ENCODE measurements around the gene KIZ.

Gene KIZ

GRCh38 chr20:21184819-21185218, 58.9 kb downstream of the KIZ start:
- H3K9me3 ChIP-seq (ENCODE audit: control insufficient read depth, insufficient read depth, low read length) = no peaks in the 10 kb centered on the region
- H3K36me3 ChIP-seq (ENCODE audit: insufficient read depth, low read length) = no peaks in the 10 kb centered on the region
- no peak overlapping the region for H3K9ac ChIP-seq (ENCODE audit: low read depth, low read length)
- H3K4me1 ChIP-seq (ENCODE audit: insufficient read depth, low read length) = peaks cover 20% of the 10 kb centered on the region

GRCh38 chr20:21185849-21186248, 60.0 kb downstream of the KIZ start:
- Histone ChIP-seq H3K9me3 (ENCODE audit: control insufficient read depth, insufficient read depth, low read length) (no peaks in the 10 kb centered on the region), H3K9ac (ENCODE audit: low read depth, low read length) (no peak overlapping the region), H3K36me3 (ENCODE audit: insufficient read depth, low read length) (no peaks in the 10 kb centered on the region), H3K4me1 (ENCODE audit: insufficient read depth, low read length) (peaks cover 16% of the 10 kb centered on the region)

- Histone ChIP-seq H3K9ac (ENCODE audit: low read depth, low read length) (peak overlapping the region; percentile 17), H3K36me3 (ENCODE audit: insufficient read depth, low read length) (no peaks in the 10 kb centered on the region), H3K9me3 (ENCODE audit: control insufficient read depth, insufficient read depth, low read length) (no peaks in the 10 kb centered on the region), H3K4me1 (ENCODE audit: insufficient read depth, low read length) (peaks cover 29% of the 10 kb centered on the region)
These were observed 64.1 kb downstream of the KIZ start for GRCh38 chr20:21189761-21190523.

GRCh38 chr20:21190869-21191268, 65.0 kb downstream of the KIZ start:
- peaks cover 29% of the 10 kb centered on the region for H3K4me1 ChIP-seq (ENCODE audit: insufficient read depth, low read length)
- no peaks in the 10 kb centered on the region for H3K9me3 ChIP-seq (ENCODE audit: control insufficient read depth, insufficient read depth, low read length)
- H3K36me3 ChIP-seq (ENCODE audit: insufficient read depth, low read length) = no peaks in the 10 kb centered on the region
- peak overlapping the region; percentile 7 for H3K9ac ChIP-seq (ENCODE audit: low read depth, low read length)

DNA sequence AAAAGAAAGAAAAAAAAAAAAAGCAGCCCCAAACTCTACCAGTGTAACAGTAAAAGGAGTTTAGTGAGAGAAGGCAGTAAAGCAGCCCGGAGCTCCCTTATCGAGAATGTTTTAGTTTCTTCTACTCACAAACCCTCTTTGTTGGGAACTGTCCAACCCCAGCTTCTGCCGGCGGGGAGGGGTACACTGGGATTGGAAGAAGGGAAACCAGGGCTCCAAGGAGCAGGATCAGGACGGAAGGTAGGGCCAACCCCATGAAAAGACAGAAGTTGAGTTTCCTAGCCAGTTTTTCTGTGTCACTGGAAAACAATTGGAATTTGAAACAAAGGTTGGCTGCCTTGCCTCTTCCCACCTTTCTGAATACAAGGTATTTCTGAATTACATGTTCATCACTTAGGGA, 66.0 kb downstream of the KIZ start:
- peaks cover 29% of the 10 kb centered on the region for H3K4me1 ChIP-seq (ENCODE audit: insufficient read depth, low read length)
- no peaks in the 10 kb centered on the region for H3K36me3 ChIP-seq (ENCODE audit: insufficient read depth, low read length)
- H3K9ac ChIP-seq (ENCODE audit: low read depth, low read length) = peak overlapping the region; percentile 7
- no peaks in the 10 kb centered on the region for H3K9me3 ChIP-seq (ENCODE audit: control insufficient read depth, insufficient read depth, low read length)

- peaks cover 8% of the 10 kb centered on the region; the same call in 1 of the 2 replicates for H3K4me1 ChIP-seq (ENCODE audit: insufficient read depth, low read length)
- H3K36me3 ChIP-seq (ENCODE audit: insufficient read depth, low read length) = no peaks in the 10 kb centered on the region
- H3K9ac ChIP-seq (ENCODE audit: low read depth, low read length) = no peak overlapping the region
- no peaks in the 10 kb centered on the region for H3K9me3 ChIP-seq (ENCODE audit: control insufficient read depth, insufficient read depth, low read length)
These were observed 76.4 kb downstream of the KIZ start for GRCh38 chr20:21202259-21202658.

DNA sequence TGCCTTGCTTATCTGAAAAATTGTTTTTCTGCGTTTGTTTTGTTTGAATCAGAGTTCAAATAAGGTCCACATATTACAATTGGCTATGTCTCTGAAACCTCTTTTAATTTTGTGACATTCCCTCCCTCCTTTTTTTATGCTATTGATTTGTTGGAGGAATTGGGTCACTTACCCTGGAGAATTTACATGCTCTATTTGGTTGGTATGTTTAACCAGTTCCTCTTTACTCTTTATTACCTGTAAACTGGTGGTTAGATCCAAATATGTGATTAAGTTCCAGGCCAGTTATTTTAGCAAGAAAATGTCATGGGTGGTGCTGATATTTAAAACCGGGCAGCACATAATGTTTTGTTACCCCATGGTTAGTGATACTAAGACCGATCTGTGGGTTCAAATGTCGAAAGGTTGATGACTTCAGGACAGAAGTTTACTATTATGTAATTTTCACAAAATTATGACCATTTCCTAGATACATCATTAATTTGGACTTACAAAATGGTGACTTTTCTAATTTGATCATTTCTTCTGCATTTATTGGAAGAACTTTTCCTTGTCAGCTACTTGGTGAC, 77.3 kb downstream of the KIZ start:
- Histone ChIP-seq H3K9ac (ENCODE audit: low read depth, low read length) (no peak overlapping the region), H3K9me3 (ENCODE audit: control insufficient read depth, insufficient read depth, low read length) (no peaks in the 10 kb centered on the region), H3K36me3 (ENCODE audit: insufficient read depth, low read length) (no peaks in the 10 kb centered on the region), H3K4me1 (ENCODE audit: insufficient read depth, low read length) (peaks cover 8% of the 10 kb centered on the region; the same call in 1 of the 2 replicates)

DNA sequence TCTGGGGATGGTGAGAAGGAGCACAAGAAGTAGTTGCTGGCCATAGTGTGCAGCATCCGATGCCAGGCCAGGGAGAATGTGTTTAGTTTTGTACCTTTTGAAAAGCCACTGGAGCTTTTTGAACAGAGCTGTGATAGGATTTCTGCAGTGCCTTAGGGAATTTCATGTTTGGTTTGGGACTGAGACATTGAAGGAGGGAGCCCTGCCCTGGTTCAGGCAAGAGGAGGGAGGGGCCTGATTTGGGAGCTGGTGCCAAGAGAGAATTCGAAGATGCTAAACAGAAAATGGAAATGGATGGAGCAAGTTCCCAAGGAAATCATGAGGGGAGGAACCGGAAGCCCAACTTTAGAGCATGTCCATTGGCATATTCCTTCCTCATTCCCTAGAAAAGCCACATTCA, 80.7 kb downstream of the KIZ start:
- H3K4me1 ChIP-seq (ENCODE audit: insufficient read depth, low read length) = peaks cover 7% of the 10 kb centered on the region; the same call in 1 of the 2 replicates
- no peaks in the 10 kb centered on the region for H3K9me3 ChIP-seq (ENCODE audit: control insufficient read depth, insufficient read depth, low read length)
- H3K36me3 ChIP-seq (ENCODE audit: insufficient read depth, low read length) = no peaks in the 10 kb centered on the region
- H3K9ac ChIP-seq (ENCODE audit: low read depth, low read length) = no peak overlapping the region

DNA sequence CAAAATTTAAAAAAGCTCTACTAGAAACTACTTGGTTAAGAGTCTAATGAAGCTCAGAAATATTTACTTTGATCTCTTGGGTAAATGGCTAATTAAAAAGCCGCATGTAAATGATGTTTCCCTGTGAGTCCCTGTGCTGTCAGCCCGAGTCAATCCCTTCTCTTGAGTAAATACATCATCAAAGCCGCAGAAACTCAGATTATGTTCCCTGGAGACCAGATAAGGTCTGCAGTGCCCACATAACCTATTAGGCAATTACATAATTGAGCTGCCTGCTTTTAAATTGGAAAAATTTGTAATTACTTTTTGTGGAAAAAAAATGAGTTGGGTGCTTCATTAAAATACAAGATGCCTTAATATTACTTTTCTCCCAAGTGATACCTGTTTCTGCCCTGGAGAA, 83.1 kb downstream of the KIZ start:
- no peaks in the 10 kb centered on the region for H3K9me3 ChIP-seq (ENCODE audit: control insufficient read depth, insufficient read depth, low read length)
- H3K36me3 ChIP-seq (ENCODE audit: insufficient read depth, low read length) = no peaks in the 10 kb centered on the region

DNA sequence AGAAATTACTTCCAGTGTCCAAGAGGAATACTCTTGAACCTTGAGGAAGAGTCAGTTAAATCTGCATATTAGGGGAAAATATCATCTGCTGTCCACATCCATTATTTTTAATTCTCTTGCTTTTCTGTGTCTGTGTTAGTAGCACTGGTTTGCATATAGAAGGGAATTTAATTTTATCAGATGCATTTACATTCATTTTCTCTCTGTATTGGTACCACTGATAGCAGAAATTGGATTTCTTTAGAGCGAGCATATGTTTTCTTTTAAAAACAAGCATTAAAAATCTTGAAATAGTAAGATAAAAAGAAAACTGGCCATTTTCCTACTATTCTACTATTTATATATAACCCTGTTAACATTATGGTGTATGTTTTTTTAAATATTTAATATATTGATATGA, 83.8 kb downstream of the KIZ start:
- H3K9ac ChIP-seq (ENCODE audit: low read depth, low read length) = no peak overlapping the region
- H3K36me3 ChIP-seq (ENCODE audit: insufficient read depth, low read length) = no peaks in the 10 kb centered on the region
- peaks cover 15% of the 10 kb centered on the region for H3K4me1 ChIP-seq (ENCODE audit: insufficient read depth, low read length)
- no peaks in the 10 kb centered on the region for H3K9me3 ChIP-seq (ENCODE audit: control insufficient read depth, insufficient read depth, low read length)

More for the DNA sequence above, 83.1 kb downstream of the KIZ start:
- peaks cover 12% of the 10 kb centered on the region for H3K4me1 ChIP-seq (ENCODE audit: insufficient read depth, low read length)
- no peak overlapping the region for H3K9ac ChIP-seq (ENCODE audit: low read depth, low read length)

GRCh38 chr20:21213691-21214090, 87.8 kb downstream of the KIZ start:
- no peaks in the 10 kb centered on the region for H3K9me3 ChIP-seq (ENCODE audit: control insufficient read depth, insufficient read depth, low read length)
- peaks cover 45% of the 10 kb centered on the region for H3K4me1 ChIP-seq (ENCODE audit: insufficient read depth, low read length)
- H3K9ac ChIP-seq (ENCODE audit: low read depth, low read length) = no peak overlapping the region
- H3K36me3 ChIP-seq (ENCODE audit: insufficient read depth, low read length) = no peaks in the 10 kb centered on the region

- H3K4me1 ChIP-seq (ENCODE audit: insufficient read depth, low read length) = peaks cover 45% of the 10 kb centered on the region
- no peak overlapping the region for H3K9ac ChIP-seq (ENCODE audit: low read depth, low read length)
- no peaks in the 10 kb centered on the region for H3K36me3 ChIP-seq (ENCODE audit: insufficient read depth, low read length)
- no peaks in the 10 kb centered on the region for H3K9me3 ChIP-seq (ENCODE audit: control insufficient read depth, insufficient read depth, low read length)
These were observed 88.5 kb downstream of the KIZ start for GRCh38 chr20:21214431-21214830.

GRCh38 chr20:21219686-21220085, 93.8 kb downstream of the KIZ start:
- H3K9ac ChIP-seq (ENCODE audit: low read depth, low read length) = no peak overlapping the region
- H3K9me3 ChIP-seq (ENCODE audit: control insufficient read depth, insufficient read depth, low read length) = no peaks in the 10 kb centered on the region
- no peaks in the 10 kb centered on the region for H3K36me3 ChIP-seq (ENCODE audit: insufficient read depth, low read length)
- peaks cover 34% of the 10 kb centered on the region for H3K4me1 ChIP-seq (ENCODE audit: insufficient read depth, low read length)

DNA sequence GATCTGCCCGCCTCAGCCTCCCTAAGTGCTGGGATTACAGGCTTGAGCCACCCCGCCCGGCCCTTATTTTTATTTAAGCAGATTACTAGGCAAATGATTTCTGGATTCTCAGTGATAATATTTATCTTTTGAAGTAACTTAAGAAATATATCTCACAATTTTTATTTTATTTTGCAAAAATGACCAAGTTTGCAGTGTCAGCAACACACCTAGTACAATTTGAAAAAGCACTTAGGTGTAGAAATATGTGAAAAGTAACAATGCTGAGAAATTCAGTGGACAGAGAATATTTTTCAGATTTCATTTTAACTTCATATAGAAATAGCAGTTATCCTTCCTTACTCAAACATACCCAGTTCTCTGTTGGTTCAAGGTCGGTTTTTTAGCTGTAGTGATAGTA, 98.3 kb downstream of the KIZ start:
- Histone ChIP-seq H3K9ac (ENCODE audit: low read depth, low read length) (no peak overlapping the region), H3K9me3 (ENCODE audit: control insufficient read depth, insufficient read depth, low read length) (no peaks in the 10 kb centered on the region), H3K36me3 (ENCODE audit: insufficient read depth, low read length) (no peaks in the 10 kb centered on the region), H3K4me1 (ENCODE audit: insufficient read depth, low read length) (peaks cover 5% of the 10 kb centered on the region; the same call in 1 of the 2 replicates)

DNA sequence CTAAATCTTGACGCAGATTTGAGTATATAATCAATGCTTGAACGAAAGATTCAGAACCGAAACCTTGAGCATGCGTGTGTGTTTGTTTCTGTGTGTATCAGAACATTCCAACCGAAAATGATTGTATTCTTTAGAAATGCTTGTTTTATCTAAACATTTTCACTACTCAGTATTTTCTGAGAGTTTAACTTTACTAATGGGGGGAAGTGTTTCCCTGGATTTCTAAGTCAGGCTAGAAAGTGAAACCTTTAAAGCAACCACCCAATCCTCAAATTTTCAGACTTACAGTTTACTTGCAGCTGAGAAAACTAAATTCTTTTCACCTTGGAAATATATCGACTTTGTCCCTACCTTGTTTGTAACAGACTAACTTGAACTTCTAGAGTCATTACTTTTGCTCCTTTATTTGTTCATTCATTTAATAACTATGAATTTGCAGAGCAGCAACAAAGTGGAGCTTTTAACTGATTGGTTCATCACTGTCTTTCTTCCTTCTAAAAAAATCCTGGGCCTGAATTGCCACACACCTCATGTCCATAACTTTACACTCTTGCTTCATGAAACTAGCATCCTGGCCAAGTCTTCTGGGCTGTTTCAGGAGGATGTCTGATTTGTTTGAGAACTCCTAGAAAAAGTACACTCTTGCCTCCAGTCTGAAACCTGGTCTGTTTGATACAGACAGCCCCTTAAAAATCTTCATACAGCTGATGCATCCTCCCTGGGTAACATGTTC, 99.5 kb downstream of the KIZ start:
- Histone ChIP-seq H3K36me3 (ENCODE audit: insufficient read depth, low read length) (no peaks in the 10 kb centered on the region), H3K4me1 (ENCODE audit: insufficient read depth, low read length) (peaks cover 5% of the 10 kb centered on the region; the same call in 1 of the 2 replicates), H3K9ac (ENCODE audit: low read depth, low read length) (no peak overlapping the region), H3K9me3 (ENCODE audit: control insufficient read depth, insufficient read depth, low read length) (no peaks in the 10 kb centered on the region)
